NB4 (cell line): ENCODE data around the gene JPH3.

Experiments used
- CTCF ChIP-seq: IDR thresholded peaks from one replicate; pipeline ENCODE4 v1.5.1; 2012; ENCODE audit warnings: low read depth, low read length
- POLR2A ChIP-seq: IDR thresholded peaks from 2 replicates; pipeline ENCODE4 v1.6.1; 2011; ENCODE audit warnings: mild to moderate bottlenecking; ENCODE audit not compliant: insufficient read length; ENCODE audit errors: extremely low read depth

- no peak for TF ChIP-seq CTCF
- no peak for TF ChIP-seq POLR2A
Measured at GRCh38 chr16:87722590-87723225, 120.4 kb downstream of the JPH3 start.
